Kidney epithelial cell (primary cell): Measurements from ENCODE around the gene RPH3AL. TPM values are rescaled to one million over a fixed set of nuclear protein-coding genes. Genes with fewer than 3 reads are reported as not detected.
A peak's percentile ranks its signal among the peaks of the same experiment; 100 is the strongest.

ENCODE experiments used
- DNase-seq: peaks from one replicate; pipeline ENCODE4 v3.0.0-alpha.2; 2010; ENCODE audit warnings: low read depth
- H3K27me3 ChIP-seq: 2 replicates; pipeline ENCODE4 v1.6.0; 2011; ENCODE audit warnings: low read length; ENCODE audit not compliant: control insufficient read depth, insufficient read depth
- H3K36me3 ChIP-seq: 2 replicates; pipeline ENCODE4 v1.5.1; 2011; ENCODE audit warnings: low read length; ENCODE audit not compliant: control insufficient read depth, insufficient read depth
- H3K4me3 ChIP-seq: 2 replicates; pipeline ENCODE4 v1.5.1; 2011; ENCODE audit warnings: low read depth, mild to moderate bottlenecking, control low read depth, low read length
- total RNA-seq: library from RNA; depleted of rRNA; stranded (reverse); fragments of >200 nt; gene quantifications from 2 replicates; pipeline ENCODE4 v1.2.3, GENCODE V29; 2015
- TF ChIP-seq, protein P1 (sequence below): IDR thresholded peaks from 2 replicates; pipeline ENCODE4 v1.5.1; 2011; ENCODE audit warnings: mild to moderate bottlenecking, moderate library complexity, low read length, control low read depth, inconsistent platforms; ENCODE audit not compliant: insufficient read depth, poor library complexity, severe bottlenecking

RPH3AL gene
- total RNA-seq, 1 donor from 2014 or later: 15.1 TPM

DNA sequence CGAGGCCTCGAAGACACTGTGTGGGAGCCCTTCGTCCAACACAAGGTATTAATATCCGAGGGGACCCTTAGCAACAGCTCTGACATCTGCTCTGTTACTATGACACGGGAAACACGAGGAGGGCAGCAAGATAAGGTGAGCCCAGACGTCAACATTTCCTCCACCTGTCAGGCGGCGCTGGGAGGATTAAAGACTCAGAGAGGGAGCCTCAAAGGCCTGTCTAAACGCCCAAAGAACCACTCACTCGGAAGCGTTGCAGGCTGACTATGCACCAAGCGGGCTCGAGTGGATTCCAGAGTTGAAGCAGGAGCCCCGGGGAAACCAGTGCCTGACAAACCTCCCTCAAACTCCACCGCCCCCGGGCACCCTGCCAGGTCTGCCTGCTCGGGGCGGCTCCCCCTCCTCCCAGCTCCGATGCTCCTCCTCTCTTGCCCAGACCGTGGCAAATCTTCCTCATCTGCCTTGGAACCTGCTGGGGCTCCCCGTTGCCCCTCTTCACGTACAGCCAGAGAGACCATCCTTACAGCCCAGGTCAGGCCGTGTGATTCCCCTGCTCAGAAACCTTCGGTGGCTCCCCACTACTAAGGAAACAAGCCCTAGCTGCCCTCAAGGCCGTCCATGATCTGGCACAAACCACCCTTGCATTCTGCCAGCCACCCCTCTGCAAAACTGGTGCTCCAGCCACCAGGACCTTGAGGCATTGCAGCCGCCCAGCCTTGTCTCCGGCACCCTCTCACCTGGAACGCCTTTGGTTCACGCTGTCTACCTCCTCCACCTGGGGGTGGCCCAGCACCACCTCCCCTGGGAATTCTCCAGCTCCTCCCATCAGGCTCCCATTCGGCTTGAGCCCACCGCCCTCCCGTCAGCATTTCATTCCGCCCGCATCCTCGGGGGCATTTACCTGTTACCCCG lies 16.2 kb downstream of the RPH3AL start:
- no peak for DNase-seq
- H3K4me3 ChIP-seq: no peak overlapping the region
- no peaks in the 10 kb centered on the region for H3K36me3 ChIP-seq
- TF ChIP-seq, protein P1, sequence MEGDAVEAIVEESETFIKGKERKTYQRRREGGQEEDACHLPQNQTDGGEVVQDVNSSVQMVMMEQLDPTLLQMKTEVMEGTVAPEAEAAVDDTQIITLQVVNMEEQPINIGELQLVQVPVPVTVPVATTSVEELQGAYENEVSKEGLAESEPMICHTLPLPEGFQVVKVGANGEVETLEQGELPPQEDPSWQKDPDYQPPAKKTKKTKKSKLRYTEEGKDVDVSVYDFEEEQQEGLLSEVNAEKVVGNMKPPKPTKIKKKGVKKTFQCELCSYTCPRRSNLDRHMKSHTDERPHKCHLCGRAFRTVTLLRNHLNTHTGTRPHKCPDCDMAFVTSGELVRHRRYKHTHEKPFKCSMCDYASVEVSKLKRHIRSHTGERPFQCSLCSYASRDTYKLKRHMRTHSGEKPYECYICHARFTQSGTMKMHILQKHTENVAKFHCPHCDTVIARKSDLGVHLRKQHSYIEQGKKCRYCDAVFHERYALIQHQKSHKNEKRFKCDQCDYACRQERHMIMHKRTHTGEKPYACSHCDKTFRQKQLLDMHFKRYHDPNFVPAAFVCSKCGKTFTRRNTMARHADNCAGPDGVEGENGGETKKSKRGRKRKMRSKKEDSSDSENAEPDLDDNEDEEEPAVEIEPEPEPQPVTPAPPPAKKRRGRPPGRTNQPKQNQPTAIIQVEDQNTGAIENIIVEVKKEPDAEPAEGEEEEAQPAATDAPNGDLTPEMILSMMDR: no peak
- H3K27me3 ChIP-seq: no peaks in the 10 kb centered on the region

DNA sequence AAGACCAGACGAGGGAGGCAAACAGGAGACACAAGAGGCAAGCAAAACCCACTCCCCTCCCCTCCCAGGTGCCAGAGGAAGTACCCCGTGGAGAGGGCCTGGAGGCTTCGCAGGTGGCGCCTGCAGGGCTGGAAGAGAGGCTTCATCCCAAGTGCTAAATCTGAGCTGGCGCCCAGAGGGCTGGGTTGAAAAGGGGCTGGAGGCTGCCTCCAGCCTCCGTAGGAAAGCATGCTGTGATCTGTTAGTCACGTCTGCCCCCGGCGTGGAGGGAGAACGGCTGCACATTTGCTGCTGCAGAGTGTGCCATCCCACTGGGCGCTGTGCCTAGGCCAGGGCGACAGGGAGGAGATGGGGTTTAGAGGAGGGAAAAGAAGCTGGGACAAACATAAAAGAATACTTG lies 16.9 kb downstream of the RPH3AL start:
- DNase-seq: no peak
- Histone ChIP-seq H3K27me3 (no peaks in the 10 kb centered on the region), H3K36me3 (no peaks in the 10 kb centered on the region), H3K4me3 (no peak overlapping the region)
- TF ChIP-seq, protein P1: no peak

DNA sequence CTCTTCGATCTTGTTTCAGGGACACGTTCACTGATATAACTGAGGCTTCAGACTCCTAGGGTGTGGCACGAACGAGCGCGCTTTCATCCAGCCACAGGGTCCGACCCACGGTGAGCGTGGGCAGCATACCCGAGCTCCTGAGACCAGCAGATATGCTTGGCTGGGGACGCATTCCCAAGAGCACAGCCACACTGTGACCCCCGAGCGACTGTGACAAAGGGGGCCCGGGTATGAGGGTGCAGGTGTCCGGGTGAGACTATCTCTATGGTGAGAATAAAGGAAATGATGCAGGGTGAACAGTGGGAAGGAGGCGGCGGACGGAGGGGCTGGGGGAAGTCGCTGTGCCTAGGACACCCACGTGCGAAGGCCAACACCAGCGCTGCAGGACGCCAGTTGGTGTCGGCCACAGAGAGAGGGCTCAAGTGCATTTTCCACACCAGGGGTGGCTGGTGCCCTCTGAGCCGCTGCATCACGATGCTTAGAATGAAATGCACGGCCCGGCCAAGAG lies 17.6 kb downstream of the RPH3AL start:
- no peaks in the 10 kb centered on the region for H3K36me3 ChIP-seq
- no peak for DNase-seq
- no peak overlapping the region for H3K4me3 ChIP-seq
- TF ChIP-seq, protein P1: no peak
- no peaks in the 10 kb centered on the region for H3K27me3 ChIP-seq

DNA sequence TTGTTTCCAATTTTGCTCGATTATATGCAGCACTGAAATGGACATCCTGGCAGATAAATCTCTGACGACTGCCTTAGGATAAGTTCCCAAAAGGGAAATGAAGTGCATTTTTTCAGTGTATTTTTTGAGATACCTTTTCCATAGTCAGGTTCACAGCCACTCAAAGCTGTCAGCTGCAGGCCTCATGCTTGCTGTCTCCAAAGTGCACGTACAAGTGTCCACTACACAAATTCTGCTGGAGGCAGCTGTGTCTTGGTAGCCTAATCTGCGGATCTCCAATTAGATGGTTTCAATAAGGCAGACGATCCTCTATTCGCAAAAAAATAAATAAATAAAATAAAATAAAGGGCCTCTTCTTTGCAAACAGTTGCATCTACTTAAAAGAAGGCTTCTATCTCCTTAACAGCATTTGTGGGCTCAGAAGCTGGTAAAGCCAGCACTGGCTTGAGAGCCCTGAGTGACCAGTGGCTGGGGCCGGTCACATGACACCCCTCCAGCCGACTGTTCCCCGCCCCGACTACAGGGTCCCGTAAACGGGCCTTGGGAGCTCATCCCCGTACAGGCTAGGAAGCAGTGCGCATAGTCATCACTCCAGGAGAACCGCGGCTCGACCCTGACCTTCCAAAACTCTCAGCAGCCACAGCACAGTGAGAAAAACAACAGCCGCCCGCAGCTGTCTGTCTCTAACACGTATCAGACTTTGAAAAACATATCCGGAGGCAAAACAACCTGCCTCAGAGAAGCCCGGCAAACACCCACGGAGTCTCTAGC lies 18.8 kb downstream of the RPH3AL start:
- DNase-seq: no peak
- Histone ChIP-seq H3K27me3 (no peaks in the 10 kb centered on the region), H3K4me3 (no peak overlapping the region), H3K36me3 (no peaks in the 10 kb centered on the region)
- TF ChIP-seq, protein P1: no peak

DNA sequence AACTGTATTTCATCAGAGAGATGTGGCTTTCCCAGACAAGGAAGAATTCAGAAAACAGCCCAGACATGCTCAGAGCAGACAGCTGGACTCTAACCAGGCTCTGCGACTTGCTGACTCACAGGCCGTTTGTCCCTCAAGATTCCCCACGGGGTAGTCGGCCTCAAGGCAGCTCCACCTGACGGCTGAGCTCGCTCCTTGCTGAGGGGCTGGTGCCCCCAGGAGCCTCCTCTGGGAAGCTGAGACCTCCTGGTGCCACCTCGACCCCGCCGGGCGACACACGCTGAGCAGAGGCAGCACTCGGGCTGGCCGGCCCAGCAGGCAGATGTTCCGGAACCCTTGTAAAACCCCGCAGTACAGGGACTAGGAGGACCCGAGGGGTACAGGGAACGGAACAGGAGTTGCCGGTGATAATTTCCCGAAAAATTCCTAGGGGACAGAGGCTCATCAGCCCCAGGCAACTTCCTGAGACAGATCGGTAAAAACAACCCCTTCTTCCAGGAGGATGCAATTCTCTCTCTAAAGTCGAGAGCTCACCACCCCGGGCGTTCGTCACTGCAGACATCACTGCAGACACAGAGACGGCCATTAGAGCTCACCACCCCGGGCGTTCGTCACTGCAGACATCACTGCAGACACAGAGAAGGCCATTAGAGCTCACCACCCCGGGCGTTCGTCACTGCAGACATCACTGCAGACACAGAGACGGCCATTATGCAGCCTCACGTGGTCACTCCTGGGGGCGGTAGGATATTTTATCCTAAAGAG lies 19.9 kb downstream of the RPH3AL start:
- Histone ChIP-seq H3K4me3 (no peak overlapping the region), H3K36me3 (no peaks in the 10 kb centered on the region), H3K27me3 (no peaks in the 10 kb centered on the region)
- TF ChIP-seq, protein P1: peak; percentile 4
- DNase-seq: peak; percentile 43
